Fibroblast of gingiva (primary cell): ENCODE measurements around the gene ZNF853.

Source experiments
- DNase-seq: peaks from one replicate; pipeline ENCODE4 v3.0.0-alpha.2; 2011; ENCODE audit warnings: low read depth

ZNF853 gene

GRCh38 chr7:6636741-6637543 is 21.5 kb downstream of the ZNF853 start, which contains the start of gene ZNF316:
Gene ZNF316, plus strand, starts transcription at chr7:6637318. Its CDS starts 5,092 bp downstream, at chr7:6642410.
- DNase-seq, result peak; percentile 52

GRCh38 chr7:6637544-6638229 is 22.3 kb downstream of the ZNF853 start:
- no peak for DNase-seq

- DNase-seq, result no peak
Observed at GRCh38 chr7:6639032-6639431, 23.6 kb downstream of the ZNF853 start.

- no peak for DNase-seq
Observed at GRCh38 chr7:6639627-6640026, 24.2 kb downstream of the ZNF853 start.

GRCh38 chr7:6640246-6640721 is 24.9 kb downstream of the ZNF853 start:
- peak; percentile 55 for DNase-seq

DNA sequence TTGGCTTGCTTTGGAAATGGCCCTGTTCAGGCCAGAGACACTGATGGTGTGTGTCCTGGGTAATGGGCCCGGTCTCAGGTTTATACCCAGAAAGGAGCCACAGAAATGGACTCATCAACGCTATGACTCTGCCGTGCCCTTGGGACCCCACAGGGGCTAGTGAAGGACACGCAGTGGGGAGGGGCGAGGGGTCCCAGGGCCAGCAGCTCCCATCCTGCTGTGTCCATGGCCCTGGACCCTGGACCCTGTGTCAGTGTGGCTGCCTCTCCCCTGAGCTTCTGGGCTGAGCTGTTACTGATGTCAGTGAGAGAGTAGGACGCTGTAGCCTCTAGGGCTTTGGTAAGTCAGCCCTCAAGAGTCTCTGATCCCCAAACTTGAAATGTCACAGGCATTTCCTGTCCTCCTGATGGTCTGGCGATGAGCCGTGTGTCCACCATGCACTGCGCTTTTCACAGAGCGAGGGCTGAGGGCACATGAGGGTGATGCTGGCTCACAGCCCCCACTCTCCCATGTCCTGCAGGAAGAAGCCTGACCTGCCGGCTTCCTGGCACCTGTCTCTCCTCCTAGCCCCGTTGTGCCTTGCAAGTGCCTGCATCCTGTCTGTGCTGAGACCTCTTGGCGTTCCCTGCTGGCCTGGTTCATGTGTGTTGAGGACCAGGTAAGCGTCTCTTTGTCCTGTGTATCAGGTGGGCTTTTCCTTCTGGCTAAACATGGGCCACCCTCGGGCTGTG is 26.1 kb downstream of the ZNF853 start:
- DNase-seq, result no peak

DNA sequence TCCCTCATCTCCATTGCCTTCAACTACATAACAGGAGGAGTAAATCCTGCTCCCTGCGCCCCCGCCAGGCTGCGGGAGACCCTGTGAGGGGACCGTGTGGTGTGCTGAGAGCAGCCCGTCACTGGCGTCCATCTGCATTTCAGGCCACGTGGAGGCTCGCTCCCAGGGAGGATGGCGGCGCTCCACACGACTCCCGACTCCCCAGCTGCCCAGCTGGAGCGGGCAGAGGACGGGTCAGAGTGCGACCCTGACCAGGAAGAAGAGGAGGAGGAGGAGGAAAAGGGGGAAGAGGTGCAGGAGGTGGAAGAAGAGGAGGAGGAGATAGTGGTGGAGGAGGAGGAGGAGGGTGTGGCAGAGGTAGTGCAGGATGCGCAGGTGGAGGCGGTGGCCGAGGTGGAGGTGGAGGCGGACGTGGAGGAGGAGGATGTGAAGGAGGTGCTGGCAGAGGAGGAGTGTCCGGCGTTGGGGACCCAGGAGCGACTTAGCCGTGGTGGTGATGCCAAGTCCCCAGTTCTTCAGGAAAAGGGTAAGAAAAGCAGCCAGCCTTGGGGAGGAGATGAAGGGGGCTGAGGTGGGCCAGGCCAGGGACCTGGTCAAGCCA is 26.9 kb downstream of the ZNF853 start:
- DNase-seq, result no peak

DNA sequence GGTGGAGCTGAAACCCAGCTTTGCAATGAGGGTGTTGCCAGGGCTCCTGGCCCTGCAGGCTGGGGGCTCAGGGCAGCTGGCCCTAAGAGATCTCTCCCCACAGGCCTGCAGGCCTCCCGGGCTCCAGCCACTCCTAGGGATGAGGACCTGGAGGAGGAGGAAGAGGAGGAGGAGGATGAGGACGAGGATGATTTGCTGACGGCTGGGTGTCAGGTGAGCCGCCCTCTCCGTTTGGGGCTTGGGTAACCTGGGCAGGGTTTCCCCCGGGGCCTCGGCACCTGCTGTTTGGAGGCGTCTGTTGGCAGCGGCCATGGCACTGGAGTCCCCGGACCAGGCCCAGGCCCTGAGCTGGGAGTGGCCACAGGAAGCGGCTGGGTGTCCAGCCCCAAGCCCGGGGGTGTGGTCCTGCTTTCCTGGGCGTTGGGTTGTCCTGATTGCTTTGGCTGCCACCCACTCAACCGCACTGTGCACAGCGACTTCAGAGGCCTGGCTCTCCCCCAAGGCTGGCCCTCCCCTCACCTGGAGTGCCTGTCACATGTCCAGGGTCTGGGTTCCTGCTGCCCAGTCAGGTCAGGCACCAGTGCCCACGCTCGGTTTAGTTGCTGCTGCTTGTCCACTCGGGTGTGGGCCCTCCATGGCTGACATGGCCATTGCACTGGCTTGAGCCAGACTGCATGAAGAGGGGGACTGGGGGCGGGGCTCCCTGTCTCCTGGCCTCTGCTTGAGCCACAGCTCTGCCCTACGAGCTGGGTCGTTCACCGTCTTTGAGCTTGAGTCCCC is 27.6 kb downstream of the ZNF853 start:
- no peak for DNase-seq

DNA sequence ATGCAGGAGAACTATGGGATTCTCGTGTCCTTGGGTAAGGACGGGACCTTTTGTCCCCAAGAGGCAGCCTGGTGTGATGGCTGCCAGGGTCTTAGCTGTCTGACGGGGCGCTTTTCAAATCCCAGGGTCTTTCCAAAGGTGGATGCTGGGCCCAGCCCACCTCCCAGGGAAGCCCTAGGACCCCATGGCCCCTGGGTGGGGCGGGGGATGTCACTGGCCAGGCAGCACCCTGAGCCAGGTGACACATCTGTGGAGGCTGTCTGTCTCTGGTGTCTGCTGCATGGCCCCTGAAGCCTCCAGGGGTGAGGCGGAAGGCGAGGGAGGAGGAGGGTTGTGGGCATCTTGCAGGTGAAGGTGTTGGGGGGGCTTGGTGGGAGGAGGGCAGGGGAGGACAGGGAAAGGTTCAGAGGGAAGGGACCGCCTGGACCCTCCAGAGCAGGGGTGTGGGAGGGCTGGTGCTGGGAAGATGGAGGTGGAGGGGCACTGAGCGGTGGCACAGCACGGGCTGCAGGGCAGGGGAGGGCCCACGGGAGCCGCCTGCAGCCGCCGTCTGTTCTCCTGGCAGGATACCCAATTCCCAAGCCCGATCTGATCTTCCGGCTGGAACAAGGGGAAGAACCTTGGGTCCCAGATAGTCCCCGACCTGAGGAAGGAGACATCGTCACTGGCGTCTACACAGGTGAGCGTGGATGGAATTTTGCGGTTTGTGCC is 28.7 kb downstream of the ZNF853 start:
- no peak for DNase-seq

DNA sequence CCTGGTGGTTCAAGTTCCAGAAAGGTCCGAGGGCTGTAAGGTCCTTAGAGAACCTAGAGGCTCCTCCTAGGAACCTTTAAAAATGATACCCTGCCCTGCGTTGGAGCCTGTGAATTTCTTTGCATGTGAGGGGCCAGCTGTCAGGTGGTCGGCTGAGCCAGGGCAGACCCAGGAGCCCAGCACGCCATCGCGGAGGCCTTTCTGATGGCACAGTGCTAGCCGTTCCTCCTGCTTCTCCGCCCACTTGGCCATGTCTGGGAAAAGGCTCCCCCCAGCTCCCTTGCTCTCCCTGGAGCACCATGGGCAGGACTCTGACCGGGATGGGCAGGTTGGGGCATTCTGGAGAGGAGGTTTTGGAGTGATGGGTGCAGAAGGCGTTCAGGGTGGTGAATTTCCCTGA is 29.3 kb downstream of the ZNF853 start:
- DNase-seq, result no peak

DNA sequence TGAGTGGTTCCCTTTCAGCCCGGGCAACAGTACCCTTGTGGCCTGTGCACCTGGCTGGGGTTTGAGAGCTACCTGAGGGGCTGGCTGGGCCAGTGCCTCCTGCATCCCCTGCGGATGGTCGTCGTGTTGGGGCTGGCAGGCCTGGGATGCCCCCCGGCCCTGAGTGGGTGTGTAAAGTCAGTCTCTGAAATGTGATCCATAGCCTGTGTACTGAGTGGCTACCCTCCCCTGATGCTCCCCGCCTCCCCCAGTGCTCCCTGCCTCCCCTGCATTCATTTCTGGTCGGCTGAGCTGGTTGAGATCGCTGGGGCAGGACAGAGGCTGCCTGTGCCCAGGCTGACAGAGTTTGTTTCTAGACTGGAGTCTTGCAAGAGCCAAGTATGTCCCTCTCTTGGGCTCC is 31.1 kb downstream of the ZNF853 start:
- no peak for DNase-seq

DNA sequence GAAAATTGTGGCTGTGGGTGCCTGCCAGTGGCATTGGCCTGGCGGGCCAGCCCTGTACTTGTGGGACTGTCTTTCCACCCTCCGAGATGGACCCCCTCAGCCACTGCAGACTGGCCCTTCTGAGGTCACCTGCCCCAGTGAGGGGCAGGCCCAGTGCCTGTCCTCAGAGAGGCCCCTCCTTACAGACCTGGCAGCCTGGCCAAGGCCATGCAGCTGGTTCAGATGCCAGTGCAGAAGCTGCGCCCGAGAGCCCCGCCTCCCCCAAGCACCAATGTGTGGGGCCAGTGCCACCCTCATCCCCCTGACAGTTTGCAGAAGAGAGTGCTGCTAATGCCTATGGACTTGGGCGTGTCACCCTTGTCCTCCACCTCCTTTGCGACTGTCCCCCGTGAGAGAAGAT is 31.7 kb downstream of the ZNF853 start:
- no peak for DNase-seq

DNA sequence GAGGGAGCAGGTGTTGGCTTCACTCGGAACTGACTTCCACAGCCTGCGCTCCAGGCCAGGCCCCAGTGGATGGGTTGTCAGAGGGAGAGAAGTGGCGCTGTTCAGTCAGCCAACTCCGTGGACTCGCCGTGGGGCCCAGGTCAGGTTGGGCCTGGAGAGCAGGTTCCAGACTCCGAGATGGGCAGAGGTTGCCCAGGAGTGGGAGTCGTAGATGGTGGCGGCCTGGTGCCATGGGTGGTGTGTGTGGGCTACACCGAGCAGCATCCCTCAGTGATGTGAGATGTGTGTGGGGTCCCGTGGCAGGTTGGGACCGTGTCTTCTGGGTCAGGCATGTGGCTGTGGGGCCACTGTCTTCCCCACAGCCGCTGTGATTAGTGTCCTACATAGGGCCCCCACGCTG is 32.1 kb downstream of the ZNF853 start:
- DNase-seq, result no peak

GRCh38 chr7:6648066-6648814 is 32.8 kb downstream of the ZNF853 start:
- DNase-seq, result no peak

GRCh38 chr7:6648815-6649104 is 33.4 kb downstream of the ZNF853 start:
- DNase-seq, result no peak

GRCh38 chr7:6649241-6649961 is 34.0 kb downstream of the ZNF853 start:
- no peak for DNase-seq

- DNase-seq, result no peak
Observed at GRCh38 chr7:6650086-6650485, 34.7 kb downstream of the ZNF853 start.

GRCh38 chr7:6650521-6651011 is 35.2 kb downstream of the ZNF853 start:
- DNase-seq, result no peak

GRCh38 chr7:6651851-6652445 is 36.5 kb downstream of the ZNF853 start:
- DNase-seq, result no peak
